ENCODE results near the gene DMRTC1B.
"Not testable (repeated sequence)": the region's sequence is repeated elsewhere in the genome, so short reads cannot be mapped to it uniquely, and the experiment has no call there.

DNA sequence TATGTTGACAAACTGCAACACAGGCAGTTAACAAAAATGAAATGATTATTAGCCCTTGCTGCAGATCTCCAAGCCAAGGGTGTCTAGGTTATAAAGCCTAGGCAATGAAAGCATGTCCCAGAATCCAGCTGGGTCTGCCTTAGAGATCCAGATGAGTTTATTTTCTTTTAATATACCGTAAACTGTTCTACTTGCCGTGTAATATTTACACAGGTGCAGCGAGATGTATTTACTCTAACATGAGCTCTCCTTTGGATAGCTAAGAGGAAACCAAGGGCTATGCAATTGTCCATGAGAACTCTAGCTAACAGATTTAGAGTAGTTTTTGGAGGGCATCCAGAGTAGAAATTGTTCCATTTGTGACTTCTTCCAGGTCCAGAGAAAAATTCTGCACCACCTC is 28.1 kb upstream of the DMRTC1B start:
- TF ChIP-seq, protein P1, sequence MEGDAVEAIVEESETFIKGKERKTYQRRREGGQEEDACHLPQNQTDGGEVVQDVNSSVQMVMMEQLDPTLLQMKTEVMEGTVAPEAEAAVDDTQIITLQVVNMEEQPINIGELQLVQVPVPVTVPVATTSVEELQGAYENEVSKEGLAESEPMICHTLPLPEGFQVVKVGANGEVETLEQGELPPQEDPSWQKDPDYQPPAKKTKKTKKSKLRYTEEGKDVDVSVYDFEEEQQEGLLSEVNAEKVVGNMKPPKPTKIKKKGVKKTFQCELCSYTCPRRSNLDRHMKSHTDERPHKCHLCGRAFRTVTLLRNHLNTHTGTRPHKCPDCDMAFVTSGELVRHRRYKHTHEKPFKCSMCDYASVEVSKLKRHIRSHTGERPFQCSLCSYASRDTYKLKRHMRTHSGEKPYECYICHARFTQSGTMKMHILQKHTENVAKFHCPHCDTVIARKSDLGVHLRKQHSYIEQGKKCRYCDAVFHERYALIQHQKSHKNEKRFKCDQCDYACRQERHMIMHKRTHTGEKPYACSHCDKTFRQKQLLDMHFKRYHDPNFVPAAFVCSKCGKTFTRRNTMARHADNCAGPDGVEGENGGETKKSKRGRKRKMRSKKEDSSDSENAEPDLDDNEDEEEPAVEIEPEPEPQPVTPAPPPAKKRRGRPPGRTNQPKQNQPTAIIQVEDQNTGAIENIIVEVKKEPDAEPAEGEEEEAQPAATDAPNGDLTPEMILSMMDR (IDR thresholded peaks at IDR 0.05; ENCODE audit: low read depth, low read length): not testable (repeated sequence)
- not testable (repeated sequence) for TF ChIP-seq EZH2phosphoT487 (IDR thresholded peaks at IDR 0.05; ENCODE audit: low read depth)
